ENCODE results near the gene TMEM9. TPM values are rescaled to one million over a fixed set of nuclear protein-coding genes. Genes with fewer than 3 reads are reported as not detected.

TMEM9 gene
- total and polyA plus RNA-seq, 4 donors = 30.5 to 59.5 (median 49.0) TPM

DNA sequence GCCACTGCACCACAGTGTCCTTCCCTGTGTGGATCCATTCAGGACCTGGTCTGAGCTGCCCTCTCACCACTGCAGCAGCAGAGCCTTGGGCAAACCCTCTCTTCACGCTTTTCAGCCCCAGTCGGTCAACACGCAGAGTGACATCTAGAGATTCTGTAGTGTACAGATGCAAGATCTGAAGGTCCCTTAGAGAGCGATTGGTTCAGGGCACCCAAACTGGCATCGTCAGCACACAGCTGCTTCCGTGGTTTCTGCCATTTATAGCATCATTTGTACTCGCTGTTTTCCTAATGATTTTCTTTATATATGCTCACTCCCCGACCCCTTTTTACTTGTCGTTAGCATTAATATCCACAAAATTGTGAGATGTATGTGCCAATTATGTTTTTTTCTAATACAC is 25.8 kb downstream of the TMEM9 start (continued):
- TF ChIP-seq, protein P1, sequence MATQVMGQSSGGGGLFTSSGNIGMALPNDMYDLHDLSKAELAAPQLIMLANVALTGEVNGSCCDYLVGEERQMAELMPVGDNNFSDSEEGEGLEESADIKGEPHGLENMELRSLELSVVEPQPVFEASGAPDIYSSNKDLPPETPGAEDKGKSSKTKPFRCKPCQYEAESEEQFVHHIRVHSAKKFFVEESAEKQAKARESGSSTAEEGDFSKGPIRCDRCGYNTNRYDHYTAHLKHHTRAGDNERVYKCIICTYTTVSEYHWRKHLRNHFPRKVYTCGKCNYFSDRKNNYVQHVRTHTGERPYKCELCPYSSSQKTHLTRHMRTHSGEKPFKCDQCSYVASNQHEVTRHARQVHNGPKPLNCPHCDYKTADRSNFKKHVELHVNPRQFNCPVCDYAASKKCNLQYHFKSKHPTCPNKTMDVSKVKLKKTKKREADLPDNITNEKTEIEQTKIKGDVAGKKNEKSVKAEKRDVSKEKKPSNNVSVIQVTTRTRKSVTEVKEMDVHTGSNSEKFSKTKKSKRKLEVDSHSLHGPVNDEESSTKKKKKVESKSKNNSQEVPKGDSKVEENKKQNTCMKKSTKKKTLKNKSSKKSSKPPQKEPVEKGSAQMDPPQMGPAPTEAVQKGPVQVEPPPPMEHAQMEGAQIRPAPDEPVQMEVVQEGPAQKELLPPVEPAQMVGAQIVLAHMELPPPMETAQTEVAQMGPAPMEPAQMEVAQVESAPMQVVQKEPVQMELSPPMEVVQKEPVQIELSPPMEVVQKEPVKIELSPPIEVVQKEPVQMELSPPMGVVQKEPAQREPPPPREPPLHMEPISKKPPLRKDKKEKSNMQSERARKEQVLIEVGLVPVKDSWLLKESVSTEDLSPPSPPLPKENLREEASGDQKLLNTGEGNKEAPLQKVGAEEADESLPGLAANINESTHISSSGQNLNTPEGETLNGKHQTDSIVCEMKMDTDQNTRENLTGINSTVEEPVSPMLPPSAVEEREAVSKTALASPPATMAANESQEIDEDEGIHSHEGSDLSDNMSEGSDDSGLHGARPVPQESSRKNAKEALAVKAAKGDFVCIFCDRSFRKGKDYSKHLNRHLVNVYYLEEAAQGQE (IDR thresholded peaks at IDR 0.05) = no peak
- no peak for TF ChIP-seq YY1 (IDR thresholded peaks at IDR 0.05)

DNA sequence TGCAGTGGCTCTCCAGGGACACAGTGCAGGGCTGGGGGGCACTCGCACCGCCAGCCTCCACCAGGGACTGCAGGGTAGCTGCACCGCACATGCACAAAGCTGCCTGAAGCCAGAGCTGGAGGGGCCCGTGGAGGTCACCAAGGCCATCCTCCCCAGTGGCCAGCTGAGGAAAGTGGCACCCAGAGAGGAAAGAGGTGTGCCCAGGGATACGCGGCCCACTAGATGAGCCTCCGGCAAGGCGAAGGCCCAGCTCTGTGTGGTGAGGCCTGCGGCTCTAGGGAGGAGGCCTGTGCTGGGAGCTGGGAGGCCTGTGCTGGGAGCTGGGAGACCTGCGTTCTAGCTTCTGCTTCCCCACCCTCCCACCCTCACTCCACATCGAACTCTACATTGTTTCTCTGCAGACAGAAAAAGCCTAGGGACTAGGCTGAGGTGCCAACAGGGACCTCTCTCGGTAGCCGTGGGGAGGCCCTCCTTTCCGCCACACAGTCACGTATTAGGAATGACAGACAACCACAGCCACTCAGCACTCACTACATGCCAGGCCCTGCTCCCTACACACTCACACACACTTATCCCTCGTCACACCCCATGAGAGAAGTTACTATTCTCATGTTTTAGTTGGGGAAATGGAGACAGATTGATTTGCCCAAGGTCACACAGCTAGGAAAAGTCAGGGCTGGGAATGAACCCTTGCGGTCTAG is 26.4 kb downstream of the TMEM9 start:
- Histone ChIP-seq H3K9me3 (ENCODE audit: control insufficient read depth in 4 of 4, low read length in 3 of 4) (no peaks in the 10 kb centered on the region), H3K27me3 (ENCODE audit: control insufficient read depth in 4 of 4, insufficient read depth in 4 of 4, low read length in 3 of 4) (no peaks in the 10 kb centered on the region), H3K36me3 (ENCODE audit: control insufficient read depth in 4 of 4, insufficient read depth in 3 of 4, low read depth in 1 of 4, low read length in 3 of 4) (no peaks in the 10 kb centered on the region), H3K4me1 (ENCODE audit: control insufficient read depth in 4 of 4, insufficient read depth in 4 of 4, low read length in 3 of 4) (no peaks in the 10 kb centered on the region), H3K27ac (ENCODE audit: low read depth in 1 of 2, low read length in 2 of 2) (no peak overlapping the region), H3K9ac (ENCODE audit: low read depth in 1 of 2, low read length in 2 of 2) (no peak overlapping the region), H3K4me3 (ENCODE audit: low read depth in 1 of 3, low read length in 3 of 3) (no peak overlapping the region)
- 94% methylated on average over 17 of the region's 17 CpGs for WGBS
- TF ChIP-seq FOXA2 (IDR thresholded peaks at IDR 0.05) (no peak), EGR1 (IDR thresholded peaks at IDR 0.05; ENCODE audit: low read depth in 2 of 2) (no peak), HNF4G (IDR thresholded peaks at IDR 0.05) (no peak), YY1 (IDR thresholded peaks at IDR 0.05) (no peak), NR2F2 (IDR thresholded peaks at IDR 0.05) (no peak)
- TF ChIP-seq, protein P1 (IDR thresholded peaks at IDR 0.05) = no peak
- TF ChIP-seq, protein P2, sequence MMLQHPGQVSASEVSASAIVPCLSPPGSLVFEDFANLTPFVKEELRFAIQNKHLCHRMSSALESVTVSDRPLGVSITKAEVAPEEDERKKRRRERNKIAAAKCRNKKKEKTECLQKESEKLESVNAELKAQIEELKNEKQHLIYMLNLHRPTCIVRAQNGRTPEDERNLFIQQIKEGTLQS (IDR thresholded peaks at IDR 0.05) = no peak
- DNase-seq (ENCODE audit: low spot score) = no peak

DNA sequence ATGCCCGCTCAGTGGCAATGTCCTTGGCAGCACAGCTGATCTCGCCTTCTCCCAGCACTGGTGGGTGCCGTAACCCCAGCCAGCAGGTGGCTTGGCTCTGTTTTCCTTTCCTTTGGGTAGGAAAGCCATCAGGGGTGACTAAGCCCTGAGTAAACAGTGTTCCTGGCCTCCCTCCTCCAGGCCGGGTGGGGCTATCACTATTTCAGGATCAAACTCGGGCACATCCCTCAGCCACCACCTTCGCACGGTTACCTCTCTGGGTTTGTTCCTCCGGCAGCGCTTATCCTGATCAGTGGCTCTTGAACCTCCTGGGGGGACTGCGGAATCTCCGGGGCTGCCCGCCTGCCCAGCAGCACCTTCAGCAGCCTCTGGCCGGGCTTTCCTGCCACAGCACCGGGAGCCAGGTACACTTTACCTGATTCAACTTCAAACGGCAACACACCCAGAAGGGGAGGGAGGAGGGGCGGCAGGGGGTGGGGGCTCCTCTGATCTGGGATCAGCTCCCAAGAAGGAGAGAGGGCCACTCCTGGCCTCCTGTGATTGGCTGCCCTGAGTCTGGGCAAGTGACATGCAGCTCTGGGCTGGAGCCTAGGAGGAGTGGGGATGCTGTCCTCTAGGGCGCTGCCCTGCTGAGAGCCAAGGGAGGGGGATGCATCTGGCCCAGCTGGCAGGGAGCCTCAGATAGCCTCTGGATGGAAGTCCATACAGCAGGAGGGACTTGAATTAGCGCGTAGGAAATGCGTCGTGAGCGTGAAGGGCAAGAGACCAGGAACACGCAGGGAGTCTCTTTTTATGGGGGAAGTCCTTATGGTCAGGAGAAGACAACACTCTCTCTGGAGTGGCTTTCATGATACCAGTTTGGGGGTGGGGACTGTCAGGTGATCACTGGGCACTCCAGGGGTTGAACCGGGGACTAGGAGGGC is 27.2 kb downstream of the TMEM9 start, which contains the start of gene ASCL5:
TSS of gene ASCL5 (minus strand) at position 353 of the 923 bp plus-strand sequence. CDS start 11,812 bp downstream, outside the sequence.
- TF ChIP-seq RXRA (IDR thresholded peaks at IDR 0.05) (peak; percentile 30 to 46), TAF1 (conservative IDR thresholded peaks at IDR 0.05) (no peak)
- 67% methylated on average over 24 of the region's 24 CpGs for WGBS
- Histone ChIP-seq H3K9ac (ENCODE audit: low read depth in 1 of 2, low read length in 2 of 2) (no peak within 1 kb of the TSS), H3K36me3 (ENCODE audit: control insufficient read depth in 4 of 4, insufficient read depth in 3 of 4, low read depth in 1 of 4, low read length in 3 of 4) (no peaks in the 10 kb centered on the region), H3K4me1 (ENCODE audit: control insufficient read depth in 4 of 4, insufficient read depth in 4 of 4, low read length in 3 of 4) (no peaks in the 10 kb centered on the region), H3K27ac (ENCODE audit: low read depth in 1 of 2, low read length in 2 of 2) (no peak within 1 kb of the TSS), H3K27me3 (ENCODE audit: control insufficient read depth in 4 of 4, insufficient read depth in 4 of 4, low read length in 3 of 4) (no peaks in the 10 kb centered on the region), H3K4me3 (ENCODE audit: low read depth in 1 of 3, low read length in 3 of 3) (no peak within 1 kb of the TSS), H3K9me3 (ENCODE audit: control insufficient read depth in 4 of 4, low read length in 3 of 4) (no peaks in the 10 kb centered on the region)
- no peak for DNase-seq (ENCODE audit: low spot score)

Measured in liver (tissue), 9 donors.